Measurements from ENCODE around the gene LRP2.

DNA sequence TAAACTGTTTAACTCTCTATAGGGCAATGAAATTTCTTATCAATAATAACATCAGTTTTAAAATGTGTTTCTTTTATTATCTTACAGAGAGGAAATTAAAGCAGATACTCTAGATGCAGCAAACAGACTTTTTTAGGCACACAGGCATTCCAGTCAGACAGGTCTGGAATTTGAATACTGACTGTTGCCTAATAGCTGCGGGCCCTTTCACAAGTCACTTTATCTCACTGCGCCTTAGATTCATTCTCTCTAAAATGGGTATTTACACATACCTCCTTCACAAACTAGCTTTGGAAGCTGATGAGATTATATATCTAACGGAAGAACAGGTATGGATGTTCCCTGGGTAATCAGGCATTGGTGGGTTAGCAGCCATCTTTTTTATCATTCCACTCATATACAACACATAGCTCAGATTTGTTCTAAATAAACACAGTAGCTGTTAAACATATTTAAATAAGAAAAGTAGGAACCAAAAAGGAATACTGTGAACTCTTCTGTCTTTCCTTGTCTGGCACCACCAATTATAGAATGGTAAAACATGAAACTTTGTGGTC, 104.2 kb downstream of the LRP2 start:
- TF ChIP-seq FOXP4 (CRISPR knock-in tag; IDR thresholded peaks at IDR 0.05): no peak
- TF ChIP-seq, protein P1, sequence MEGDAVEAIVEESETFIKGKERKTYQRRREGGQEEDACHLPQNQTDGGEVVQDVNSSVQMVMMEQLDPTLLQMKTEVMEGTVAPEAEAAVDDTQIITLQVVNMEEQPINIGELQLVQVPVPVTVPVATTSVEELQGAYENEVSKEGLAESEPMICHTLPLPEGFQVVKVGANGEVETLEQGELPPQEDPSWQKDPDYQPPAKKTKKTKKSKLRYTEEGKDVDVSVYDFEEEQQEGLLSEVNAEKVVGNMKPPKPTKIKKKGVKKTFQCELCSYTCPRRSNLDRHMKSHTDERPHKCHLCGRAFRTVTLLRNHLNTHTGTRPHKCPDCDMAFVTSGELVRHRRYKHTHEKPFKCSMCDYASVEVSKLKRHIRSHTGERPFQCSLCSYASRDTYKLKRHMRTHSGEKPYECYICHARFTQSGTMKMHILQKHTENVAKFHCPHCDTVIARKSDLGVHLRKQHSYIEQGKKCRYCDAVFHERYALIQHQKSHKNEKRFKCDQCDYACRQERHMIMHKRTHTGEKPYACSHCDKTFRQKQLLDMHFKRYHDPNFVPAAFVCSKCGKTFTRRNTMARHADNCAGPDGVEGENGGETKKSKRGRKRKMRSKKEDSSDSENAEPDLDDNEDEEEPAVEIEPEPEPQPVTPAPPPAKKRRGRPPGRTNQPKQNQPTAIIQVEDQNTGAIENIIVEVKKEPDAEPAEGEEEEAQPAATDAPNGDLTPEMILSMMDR (IDR thresholded peaks at IDR 0.05): no peak
- TF ChIP-seq, protein P2, sequence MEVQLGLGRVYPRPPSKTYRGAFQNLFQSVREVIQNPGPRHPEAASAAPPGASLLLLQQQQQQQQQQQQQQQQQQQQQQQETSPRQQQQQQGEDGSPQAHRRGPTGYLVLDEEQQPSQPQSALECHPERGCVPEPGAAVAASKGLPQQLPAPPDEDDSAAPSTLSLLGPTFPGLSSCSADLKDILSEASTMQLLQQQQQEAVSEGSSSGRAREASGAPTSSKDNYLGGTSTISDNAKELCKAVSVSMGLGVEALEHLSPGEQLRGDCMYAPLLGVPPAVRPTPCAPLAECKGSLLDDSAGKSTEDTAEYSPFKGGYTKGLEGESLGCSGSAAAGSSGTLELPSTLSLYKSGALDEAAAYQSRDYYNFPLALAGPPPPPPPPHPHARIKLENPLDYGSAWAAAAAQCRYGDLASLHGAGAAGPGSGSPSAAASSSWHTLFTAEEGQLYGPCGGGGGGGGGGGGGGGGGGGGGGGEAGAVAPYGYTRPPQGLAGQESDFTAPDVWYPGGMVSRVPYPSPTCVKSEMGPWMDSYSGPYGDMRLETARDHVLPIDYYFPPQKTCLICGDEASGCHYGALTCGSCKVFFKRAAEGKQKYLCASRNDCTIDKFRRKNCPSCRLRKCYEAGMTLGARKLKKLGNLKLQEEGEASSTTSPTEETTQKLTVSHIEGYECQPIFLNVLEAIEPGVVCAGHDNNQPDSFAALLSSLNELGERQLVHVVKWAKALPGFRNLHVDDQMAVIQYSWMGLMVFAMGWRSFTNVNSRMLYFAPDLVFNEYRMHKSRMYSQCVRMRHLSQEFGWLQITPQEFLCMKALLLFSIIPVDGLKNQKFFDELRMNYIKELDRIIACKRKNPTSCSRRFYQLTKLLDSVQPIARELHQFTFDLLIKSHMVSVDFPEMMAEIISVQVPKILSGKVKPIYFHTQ (CRISPR knock-in tag; IDR thresholded peaks at IDR 0.05): no peak
- TF ChIP-seq MAX (CRISPR knock-in tag; IDR thresholded peaks at IDR 0.05): no peak
- TF ChIP-seq TEAD4 (CRISPR knock-in tag; IDR thresholded peaks at IDR 0.05): no peak
- TF ChIP-seq NFE2L1 (CRISPR knock-in tag; IDR thresholded peaks at IDR 0.05): no peak
- TF ChIP-seq CREB1 (CRISPR knock-in tag; IDR thresholded peaks at IDR 0.05): no peak
- no peak for TF ChIP-seq JUN (CRISPR knock-in tag; IDR thresholded peaks at IDR 0.05)
- TF ChIP-seq, protein P3, sequence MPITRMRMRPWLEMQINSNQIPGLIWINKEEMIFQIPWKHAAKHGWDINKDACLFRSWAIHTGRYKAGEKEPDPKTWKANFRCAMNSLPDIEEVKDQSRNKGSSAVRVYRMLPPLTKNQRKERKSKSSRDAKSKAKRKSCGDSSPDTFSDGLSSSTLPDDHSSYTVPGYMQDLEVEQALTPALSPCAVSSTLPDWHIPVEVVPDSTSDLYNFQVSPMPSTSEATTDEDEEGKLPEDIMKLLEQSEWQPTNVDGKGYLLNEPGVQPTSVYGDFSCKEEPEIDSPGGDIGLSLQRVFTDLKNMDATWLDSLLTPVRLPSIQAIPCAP (CRISPR knock-in tag; IDR thresholded peaks at IDR 0.05): no peak
- TF ChIP-seq RELA (CRISPR knock-in tag; IDR thresholded peaks at IDR 0.05; ENCODE audit: borderline replicate concordance): no peak

Data from WTC11 (cell line).